Measurements from ENCODE around the gene CLOCK. TPM values are rescaled to one million over a fixed set of nuclear protein-coding genes. Genes with fewer than 3 reads are reported as not detected.

The CLOCK gene
- total RNA-seq, 1 donor from 2014 or later, result 26.1 TPM

DNA sequence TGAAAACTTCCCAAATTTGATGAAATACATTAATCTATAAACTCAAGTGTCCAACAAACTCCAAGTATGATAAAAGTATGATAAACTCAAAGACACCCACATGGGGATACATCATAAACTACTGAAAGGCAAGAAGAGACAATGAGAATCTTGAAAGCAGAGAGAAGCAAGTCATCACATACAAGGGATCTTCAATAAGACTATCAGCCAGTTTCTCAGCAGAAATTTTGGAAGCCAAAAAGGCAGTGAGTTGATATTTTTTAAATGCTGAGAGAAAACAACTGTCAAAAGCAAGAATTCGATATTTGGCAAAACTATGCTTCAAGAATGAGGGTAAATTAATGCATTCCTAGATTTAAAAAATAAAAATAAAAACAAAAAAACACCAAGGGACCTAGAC lies 28.8 kb upstream of the CLOCK start:
- H3K36me3 Mint-ChIP-seq (ENCODE audit: low read depth), result peaks cover 15% of the 10 kb centered on the region
- no peaks in the 10 kb centered on the region for H3K4me1 Mint-ChIP-seq (ENCODE audit: low read depth)
- peaks cover 33% of the 10 kb centered on the region for H3K9me3 Mint-ChIP-seq (ENCODE audit: low read depth)
- no peak overlapping the region for H3K27ac Mint-ChIP-seq (ENCODE audit: unreplicated experiment)
- H3K27me3 Mint-ChIP-seq (ENCODE audit: low read depth), result no peaks in the 10 kb centered on the region
- TF ChIP-seq, protein P1, sequence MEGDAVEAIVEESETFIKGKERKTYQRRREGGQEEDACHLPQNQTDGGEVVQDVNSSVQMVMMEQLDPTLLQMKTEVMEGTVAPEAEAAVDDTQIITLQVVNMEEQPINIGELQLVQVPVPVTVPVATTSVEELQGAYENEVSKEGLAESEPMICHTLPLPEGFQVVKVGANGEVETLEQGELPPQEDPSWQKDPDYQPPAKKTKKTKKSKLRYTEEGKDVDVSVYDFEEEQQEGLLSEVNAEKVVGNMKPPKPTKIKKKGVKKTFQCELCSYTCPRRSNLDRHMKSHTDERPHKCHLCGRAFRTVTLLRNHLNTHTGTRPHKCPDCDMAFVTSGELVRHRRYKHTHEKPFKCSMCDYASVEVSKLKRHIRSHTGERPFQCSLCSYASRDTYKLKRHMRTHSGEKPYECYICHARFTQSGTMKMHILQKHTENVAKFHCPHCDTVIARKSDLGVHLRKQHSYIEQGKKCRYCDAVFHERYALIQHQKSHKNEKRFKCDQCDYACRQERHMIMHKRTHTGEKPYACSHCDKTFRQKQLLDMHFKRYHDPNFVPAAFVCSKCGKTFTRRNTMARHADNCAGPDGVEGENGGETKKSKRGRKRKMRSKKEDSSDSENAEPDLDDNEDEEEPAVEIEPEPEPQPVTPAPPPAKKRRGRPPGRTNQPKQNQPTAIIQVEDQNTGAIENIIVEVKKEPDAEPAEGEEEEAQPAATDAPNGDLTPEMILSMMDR (IDR thresholded peaks at IDR 0.05), result no peak
- no peak overlapping the region for H3K4me3 Mint-ChIP-seq (ENCODE audit: unreplicated experiment)
- DNase-seq (ENCODE audit: low spot score), result no peak

DNA sequence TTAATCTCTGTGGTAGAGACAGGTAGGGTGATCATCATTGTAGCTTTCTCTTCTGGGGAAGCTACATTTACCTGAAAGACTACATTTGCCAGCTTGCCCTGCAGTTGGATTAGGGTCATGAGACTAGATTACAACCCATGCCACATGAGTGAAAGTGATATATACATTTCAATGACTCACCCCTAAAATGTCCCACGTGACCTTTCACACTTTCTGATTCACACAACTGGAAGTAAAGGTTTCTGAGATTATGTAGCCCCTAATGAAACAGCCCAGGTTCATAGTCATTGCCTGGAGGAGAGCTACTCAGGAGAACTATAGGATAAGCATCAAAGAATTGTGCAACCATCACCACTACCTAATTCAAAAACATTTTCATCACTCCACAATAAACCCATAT lies 27.5 kb upstream of the CLOCK start:
- TF ChIP-seq, protein P1 (IDR thresholded peaks at IDR 0.05), result no peak
- no peak for DNase-seq (ENCODE audit: low spot score)
- Mint-ChIP-seq H3K9me3 (ENCODE audit: low read depth) (peaks cover 33% of the 10 kb centered on the region), H3K36me3 (ENCODE audit: low read depth) (peaks cover 15% of the 10 kb centered on the region), H3K27ac (ENCODE audit: unreplicated experiment) (no peak overlapping the region), H3K27me3 (ENCODE audit: low read depth) (no peaks in the 10 kb centered on the region), H3K4me1 (ENCODE audit: low read depth) (no peaks in the 10 kb centered on the region), H3K4me3 (ENCODE audit: unreplicated experiment) (no peak overlapping the region)

DNA sequence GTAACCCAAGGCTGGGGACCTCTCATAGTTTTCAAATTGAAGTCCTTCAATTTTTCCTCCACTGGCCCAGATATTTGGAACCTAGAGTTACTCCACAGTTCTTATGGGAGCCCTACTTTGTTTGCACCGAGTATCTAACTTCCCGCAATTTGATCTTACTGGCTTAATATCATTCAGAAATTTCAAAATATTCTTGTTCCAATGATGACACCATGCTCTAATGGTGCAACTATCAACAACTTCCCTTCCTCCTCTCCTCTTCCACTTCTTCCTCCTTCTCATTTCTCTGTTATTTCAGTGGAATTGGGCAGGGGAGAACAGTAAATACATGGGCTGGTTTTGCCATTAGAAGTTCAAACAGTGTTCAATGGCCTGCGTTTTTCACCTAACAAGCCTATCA lies 25.1 kb upstream of the CLOCK start:
- TF ChIP-seq, protein P1 (IDR thresholded peaks at IDR 0.05), result no peak
- H3K4me3 Mint-ChIP-seq (ENCODE audit: unreplicated experiment), result no peak overlapping the region
- H3K36me3 Mint-ChIP-seq (ENCODE audit: low read depth), result peaks cover 9% of the 10 kb centered on the region
- no peak for DNase-seq (ENCODE audit: low spot score)
- no peaks in the 10 kb centered on the region for H3K27me3 Mint-ChIP-seq (ENCODE audit: low read depth)
- no peak overlapping the region for H3K27ac Mint-ChIP-seq (ENCODE audit: unreplicated experiment)
- no peaks in the 10 kb centered on the region for H3K4me1 Mint-ChIP-seq (ENCODE audit: low read depth)
- peaks cover 31% of the 10 kb centered on the region for H3K9me3 Mint-ChIP-seq (ENCODE audit: low read depth)

DNA sequence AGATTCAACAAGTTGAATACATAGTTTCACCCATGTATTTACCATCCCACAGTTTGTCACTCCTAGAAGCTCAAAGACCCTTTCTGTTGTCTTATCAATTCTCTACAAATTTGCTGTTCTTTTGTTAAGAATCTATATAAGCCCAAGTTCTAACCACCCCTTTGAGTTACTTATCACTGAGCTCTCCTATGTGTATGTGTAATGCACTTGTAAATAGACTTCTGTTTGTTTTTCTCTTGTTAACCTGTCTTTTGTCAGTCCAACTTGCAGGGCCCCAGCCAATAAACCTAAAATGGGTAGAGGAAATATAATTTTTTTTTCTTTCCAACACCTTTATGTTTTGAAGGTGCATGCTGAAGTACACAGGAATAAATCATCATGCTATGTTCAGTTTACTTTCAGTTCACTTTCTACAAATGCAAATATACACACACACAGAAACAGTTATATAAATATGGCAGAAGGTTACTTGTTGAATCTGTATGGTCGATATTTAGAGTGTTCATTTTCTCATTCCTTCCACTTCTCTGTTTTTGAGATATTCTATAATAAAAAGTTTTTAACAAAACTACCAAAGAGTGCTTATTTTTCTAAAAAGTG lies 22.3 kb upstream of the CLOCK start:
- H3K36me3 Mint-ChIP-seq (ENCODE audit: low read depth), result no peaks in the 10 kb centered on the region

DNA sequence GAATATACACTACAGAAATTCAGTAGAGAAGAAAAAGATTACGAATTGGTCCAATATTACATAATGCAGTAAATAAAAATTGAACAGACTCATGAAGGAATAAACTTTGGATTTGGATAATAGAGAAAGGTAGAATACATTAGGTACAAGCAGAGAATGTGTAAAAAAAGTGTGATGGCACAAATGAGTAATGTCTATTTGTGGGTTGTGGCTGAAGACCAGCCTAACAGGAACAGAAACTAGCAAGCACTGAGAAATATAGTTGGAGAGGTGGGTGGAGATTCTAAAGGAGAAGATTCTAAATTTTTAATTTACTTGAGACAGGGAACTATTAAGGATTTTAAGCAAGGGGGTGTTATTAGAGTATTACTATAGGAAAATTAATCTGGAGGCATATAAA lies 15.2 kb upstream of the CLOCK start:
- Mint-ChIP-seq H3K4me1 (ENCODE audit: low read depth) (no peaks in the 10 kb centered on the region), H3K36me3 (ENCODE audit: low read depth) (no peaks in the 10 kb centered on the region), H3K27ac (ENCODE audit: unreplicated experiment) (no peak overlapping the region)

More for the DNA sequence above, 22.3 kb upstream of the CLOCK start:
- TF ChIP-seq, protein P1 (IDR thresholded peaks at IDR 0.05), result no peak
- Mint-ChIP-seq H3K9me3 (ENCODE audit: low read depth) (peaks cover 12% of the 10 kb centered on the region), H3K4me1 (ENCODE audit: low read depth) (no peaks in the 10 kb centered on the region), H3K27ac (ENCODE audit: unreplicated experiment) (no peak overlapping the region), H3K4me3 (ENCODE audit: unreplicated experiment) (no peak overlapping the region), H3K27me3 (ENCODE audit: low read depth) (no peaks in the 10 kb centered on the region)
- no peak for DNase-seq (ENCODE audit: low spot score)

More for the DNA sequence above, 15.2 kb upstream of the CLOCK start:
- peaks cover 16% of the 10 kb centered on the region for H3K27me3 Mint-ChIP-seq (ENCODE audit: low read depth)
- DNase-seq (ENCODE audit: low spot score), result no peak
- no peak overlapping the region for H3K4me3 Mint-ChIP-seq (ENCODE audit: unreplicated experiment)
- TF ChIP-seq, protein P1 (IDR thresholded peaks at IDR 0.05), result no peak
- H3K9me3 Mint-ChIP-seq (ENCODE audit: low read depth), result peaks cover 3% of the 10 kb centered on the region

Data from chondrocyte (in vitro differentiated cells).